ENCODE results near the gene ERV3-1.
"Not testable (repeated sequence)": the region's sequence is repeated elsewhere in the genome, so short reads cannot be mapped to it uniquely, and the experiment has no call there.

ERV3-1 gene

DNA sequence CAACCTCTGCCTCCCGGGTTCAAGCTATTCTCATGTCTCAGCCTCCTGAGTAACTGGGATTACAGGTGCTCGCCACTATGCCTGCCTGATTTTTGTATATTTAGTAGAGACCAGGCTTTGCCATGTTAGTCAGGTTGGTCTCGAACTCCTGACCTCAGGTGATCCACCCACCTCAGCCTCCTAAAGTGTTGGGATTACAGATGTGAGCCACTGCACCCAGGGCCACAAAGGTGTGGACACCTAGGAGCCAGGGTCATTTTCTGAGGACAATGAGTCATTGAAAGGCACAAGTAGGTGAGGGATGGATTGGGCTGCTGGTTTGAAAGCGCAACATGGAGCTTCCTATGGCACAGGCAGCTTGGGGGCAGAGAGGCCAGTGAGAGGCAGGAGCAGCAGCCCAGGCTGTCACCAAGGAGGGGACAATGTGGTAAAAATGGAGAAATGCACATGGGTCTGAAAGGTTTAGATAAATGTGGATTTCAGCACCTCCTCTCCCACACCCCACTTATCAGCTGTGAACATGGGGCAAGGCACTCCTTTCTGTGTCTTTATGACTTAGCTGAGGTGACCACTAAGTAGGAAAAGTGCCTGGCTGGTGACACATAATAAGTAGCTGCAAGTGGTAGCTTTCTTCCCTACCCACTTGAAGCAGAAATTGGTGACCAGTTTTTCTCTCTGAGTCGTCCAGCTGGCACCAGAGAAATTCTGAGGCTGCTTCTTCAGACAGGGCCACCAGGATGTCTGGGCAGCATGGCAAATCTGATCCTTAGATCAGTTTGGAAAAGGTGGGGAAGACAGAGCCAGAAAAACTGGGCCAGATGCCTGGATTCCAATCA lies 61.6 kb downstream of the ERV3-1 start:
- not testable (repeated sequence) for DNase-seq (ENCODE audit: low spot score)
